GM10847 (cell line): ENCODE measurements around the gene ADARB2.

Source experiments
- POLR2A ChIP-seq: IDR thresholded peaks from 2 replicates; pipeline ENCODE4 v1.6.1; 2011; ENCODE audit not compliant: insufficient read length; ENCODE audit errors: extremely low read depth

The ADARB2 gene

GRCh38 chr10:1507436-1507835, 229.9 kb downstream of the ADARB2 start:
- TF ChIP-seq POLR2A = no peak

- no peak for TF ChIP-seq POLR2A
Measured at GRCh38 chr10:1504940-1505339, 232.4 kb downstream of the ADARB2 start.

- no peak for TF ChIP-seq POLR2A
Measured at GRCh38 chr10:1504286-1504685, 233.0 kb downstream of the ADARB2 start.

- TF ChIP-seq POLR2A = no peak
Measured at GRCh38 chr10:1502451-1502850, 234.9 kb downstream of the ADARB2 start.

- no peak for TF ChIP-seq POLR2A
Measured at GRCh38 chr10:1499359-1499957, 237.9 kb downstream of the ADARB2 start.

- no peak for TF ChIP-seq POLR2A
Measured at GRCh38 chr10:1498746-1499358, 238.5 kb downstream of the ADARB2 start.

- TF ChIP-seq POLR2A = no peak
Measured at GRCh38 chr10:1495915-1496517, 241.3 kb downstream of the ADARB2 start.

GRCh38 chr10:1492641-1493040, 244.7 kb downstream of the ADARB2 start:
- no peak for TF ChIP-seq POLR2A

GRCh38 chr10:1491901-1492300, 245.4 kb downstream of the ADARB2 start:
- TF ChIP-seq POLR2A = no peak

GRCh38 chr10:1489801-1490200, 247.5 kb downstream of the ADARB2 start:
- no peak for TF ChIP-seq POLR2A

- no peak for TF ChIP-seq POLR2A
Measured at GRCh38 chr10:1488970-1489548, 248.3 kb downstream of the ADARB2 start.

GRCh38 chr10:1486841-1487687, 250.3 kb downstream of the ADARB2 start:
- TF ChIP-seq POLR2A = no peak

- no peak for TF ChIP-seq POLR2A
Measured at GRCh38 chr10:1485357-1485756, 252.0 kb downstream of the ADARB2 start.

GRCh38 chr10:1483826-1484225, 253.5 kb downstream of the ADARB2 start:
- no peak for TF ChIP-seq POLR2A

GRCh38 chr10:1483246-1483645, 254.1 kb downstream of the ADARB2 start:
- TF ChIP-seq POLR2A = no peak

- TF ChIP-seq POLR2A = no peak
Measured at GRCh38 chr10:1477578-1477977, 259.7 kb downstream of the ADARB2 start.

GRCh38 chr10:1476455-1476803, 260.9 kb downstream of the ADARB2 start:
- no peak for TF ChIP-seq POLR2A
